Measurements from ENCODE around the gene DCLK1. TPM values are rescaled to one million over a fixed set of nuclear protein-coding genes. Genes with fewer than 3 reads are reported as not detected.

Gene DCLK1
- total RNA-seq, 1 donor from 2014 or later, result 4.5 TPM

DNA sequence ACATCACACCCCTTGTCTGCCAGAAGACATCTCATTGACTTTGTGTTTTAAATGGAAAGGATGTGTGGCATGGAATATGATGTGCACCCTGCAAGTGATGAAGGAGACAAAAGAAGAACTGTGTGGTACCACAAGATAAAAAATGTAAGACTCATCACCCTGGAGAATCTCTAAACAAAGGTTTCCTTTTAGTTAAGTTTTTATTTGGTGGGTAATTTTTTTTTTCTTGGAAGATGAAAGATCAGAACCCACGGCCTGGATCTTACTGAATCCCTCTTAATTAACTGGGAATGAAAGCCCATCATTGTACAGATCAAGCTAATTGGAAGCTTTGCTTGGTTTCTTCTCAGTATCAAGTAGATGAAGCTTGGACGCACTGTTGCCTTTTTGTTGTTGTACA is 129.6 kb downstream of the DCLK1 start:
- H3K4me1 ChIP-seq, result no peaks in the 10 kb centered on the region
- no peak overlapping the region for H3K4me3 ChIP-seq
- DNase-seq (no peak), ATAC-seq (no peak)
- intact Hi-C loops (cut with DNase I), result no loop called here
- H3K9me3 ChIP-seq, result no peaks in the 10 kb centered on the region
- no peaks in the 10 kb centered on the region for H3K27me3 ChIP-seq
- no peaks in the 10 kb centered on the region for H3K36me3 ChIP-seq
- TF ChIP-seq, protein P1, sequence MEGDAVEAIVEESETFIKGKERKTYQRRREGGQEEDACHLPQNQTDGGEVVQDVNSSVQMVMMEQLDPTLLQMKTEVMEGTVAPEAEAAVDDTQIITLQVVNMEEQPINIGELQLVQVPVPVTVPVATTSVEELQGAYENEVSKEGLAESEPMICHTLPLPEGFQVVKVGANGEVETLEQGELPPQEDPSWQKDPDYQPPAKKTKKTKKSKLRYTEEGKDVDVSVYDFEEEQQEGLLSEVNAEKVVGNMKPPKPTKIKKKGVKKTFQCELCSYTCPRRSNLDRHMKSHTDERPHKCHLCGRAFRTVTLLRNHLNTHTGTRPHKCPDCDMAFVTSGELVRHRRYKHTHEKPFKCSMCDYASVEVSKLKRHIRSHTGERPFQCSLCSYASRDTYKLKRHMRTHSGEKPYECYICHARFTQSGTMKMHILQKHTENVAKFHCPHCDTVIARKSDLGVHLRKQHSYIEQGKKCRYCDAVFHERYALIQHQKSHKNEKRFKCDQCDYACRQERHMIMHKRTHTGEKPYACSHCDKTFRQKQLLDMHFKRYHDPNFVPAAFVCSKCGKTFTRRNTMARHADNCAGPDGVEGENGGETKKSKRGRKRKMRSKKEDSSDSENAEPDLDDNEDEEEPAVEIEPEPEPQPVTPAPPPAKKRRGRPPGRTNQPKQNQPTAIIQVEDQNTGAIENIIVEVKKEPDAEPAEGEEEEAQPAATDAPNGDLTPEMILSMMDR (IDR thresholded peaks at IDR 0.05), result no peak
- no peak overlapping the region for H3K27ac ChIP-seq

DNA sequence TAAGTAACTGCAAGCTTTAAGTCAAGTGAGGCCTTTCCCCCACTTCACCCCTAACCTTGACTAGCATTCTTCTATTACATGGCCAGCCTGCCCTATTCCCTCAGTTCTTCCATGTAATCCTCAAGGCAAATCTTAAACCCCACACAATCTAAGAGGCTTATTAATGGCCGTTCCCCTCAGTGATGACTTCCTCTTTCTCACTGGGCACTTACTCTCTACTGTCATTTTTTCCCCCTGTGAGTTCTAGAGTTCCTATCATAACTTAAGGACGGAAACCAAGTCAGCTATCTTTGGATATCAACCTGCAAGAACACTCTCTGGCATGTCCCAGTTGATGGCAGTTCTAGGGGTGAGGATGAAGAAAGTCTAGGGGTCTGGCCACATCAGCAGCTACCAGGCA is 131.2 kb downstream of the DCLK1 start:
- H3K36me3 ChIP-seq, result no peaks in the 10 kb centered on the region
- intact Hi-C loops (cut with DNase I), result no loop called here
- H3K27me3 ChIP-seq, result no peaks in the 10 kb centered on the region
- H3K4me3 ChIP-seq, result no peak overlapping the region
- ATAC-seq (no peak), DNase-seq (no peak)
- no peak overlapping the region for H3K27ac ChIP-seq
- no peaks in the 10 kb centered on the region for H3K9me3 ChIP-seq
- TF ChIP-seq, protein P1 (IDR thresholded peaks at IDR 0.05), result no peak
- no peaks in the 10 kb centered on the region for H3K4me1 ChIP-seq

GRCh38 chr13:35996360-35996759 is 134.8 kb downstream of the DCLK1 start:
- H3K4me3 ChIP-seq, result no peak overlapping the region
- H3K27me3 ChIP-seq, result no peaks in the 10 kb centered on the region
- DNase-seq (no peak), ATAC-seq (no peak)
- intact Hi-C loops (cut with DNase I), result no loop called here
- no peaks in the 10 kb centered on the region for H3K4me1 ChIP-seq
- no peaks in the 10 kb centered on the region for H3K36me3 ChIP-seq
- TF ChIP-seq, protein P1 (IDR thresholded peaks at IDR 0.05), result no peak
- no peak overlapping the region for H3K27ac ChIP-seq
- H3K9me3 ChIP-seq, result no peaks in the 10 kb centered on the region

- TF ChIP-seq, protein P1 (IDR thresholded peaks at IDR 0.05), result no peak
- no peaks in the 10 kb centered on the region for H3K4me1 ChIP-seq
- intact Hi-C loops (cut with DNase I), result no loop called here
- no peak overlapping the region for H3K4me3 ChIP-seq
- no peaks in the 10 kb centered on the region for H3K36me3 ChIP-seq
- no peak for ATAC-seq
- H3K9me3 ChIP-seq, result no peaks in the 10 kb centered on the region
- H3K27me3 ChIP-seq, result no peaks in the 10 kb centered on the region
- no peak for DNase-seq
- no peak overlapping the region for H3K27ac ChIP-seq
These were observed 136.0 kb downstream of the DCLK1 start for GRCh38 chr13:35995136-35995535.

DNA sequence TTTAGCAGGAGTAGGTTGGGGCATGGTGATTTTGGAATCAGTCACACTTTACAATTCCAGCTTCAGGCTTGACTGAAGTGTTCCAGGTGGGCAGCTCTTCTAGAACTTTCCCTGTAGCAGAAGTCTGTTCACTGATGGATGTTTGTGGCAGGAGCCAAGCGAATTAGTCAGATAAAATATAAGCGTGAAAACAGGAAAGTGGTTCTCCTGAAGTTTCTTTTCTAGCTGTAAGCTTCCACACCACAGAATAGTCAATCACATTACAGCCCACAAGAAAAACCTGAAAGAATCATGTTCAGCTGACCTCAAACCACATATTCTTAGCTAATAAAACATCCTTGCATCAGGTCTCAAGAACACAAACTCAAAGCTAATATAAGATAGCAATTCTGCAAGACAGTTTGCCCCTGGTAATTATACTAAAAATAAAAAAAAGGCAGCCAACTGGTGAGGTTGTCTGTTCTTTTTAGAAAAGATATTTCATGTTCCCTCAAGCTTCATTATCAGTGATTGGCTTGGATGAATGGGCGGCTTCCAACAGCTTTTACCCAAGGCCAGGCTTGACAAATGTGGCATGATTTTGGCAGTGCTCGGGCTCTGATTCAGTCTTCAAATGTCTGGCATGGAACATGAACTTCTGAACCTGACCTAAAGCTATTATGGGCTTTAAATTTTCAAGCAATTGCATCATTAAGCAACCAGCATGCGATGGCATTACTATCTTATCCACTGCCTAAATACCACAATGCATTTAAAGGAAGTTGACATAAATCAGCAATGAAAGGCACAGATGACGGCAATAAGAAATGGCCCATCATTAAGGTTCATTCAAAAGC is 136.8 kb downstream of the DCLK1 start:
- H3K36me3 ChIP-seq, result no peaks in the 10 kb centered on the region
- TF ChIP-seq, protein P1 (IDR thresholded peaks at IDR 0.05), result no peak
- H3K4me1 ChIP-seq, result no peaks in the 10 kb centered on the region
- no peak overlapping the region for H3K27ac ChIP-seq
- no peak overlapping the region for H3K4me3 ChIP-seq
- DNase-seq (no peak), ATAC-seq (no peak)
- no peaks in the 10 kb centered on the region for H3K27me3 ChIP-seq
- intact Hi-C loops (cut with DNase I), result no loop called here
- no peaks in the 10 kb centered on the region for H3K9me3 ChIP-seq

Measured in upper lobe of right lung (tissue), 1 donor.